GM12878 (cell line): Measurements from ENCODE around the gene HMGN5. TPM values are rescaled to one million over a fixed set of nuclear protein-coding genes. Genes with fewer than 3 reads are reported as not detected.

Source experiments
- ATF2 ChIP-seq: IDR thresholded peaks from 2 replicates; pipeline ENCODE4 v1.6.1; 2012; ENCODE audit warnings: low read length, inconsistent platforms
- BACH1 ChIP-seq: fragments of 450-650 bp; IDR thresholded peaks from 2 replicates; pipeline ENCODE4 v1.6.1; 2017; ENCODE audit warnings: mild to moderate bottlenecking, borderline replicate concordance
- E2F8 ChIP-seq: fragments of 450-650 bp; IDR thresholded peaks from 2 replicates; pipeline ENCODE4 v1.6.1; 2018; ENCODE audit warnings: mild to moderate bottlenecking, low read depth, moderate library complexity; ENCODE audit not compliant: partially characterized antibody
- ELK1 ChIP-seq: IDR thresholded peaks from 2 replicates; pipeline ENCODE4 v1.6.1; 2012; ENCODE audit warnings: low read depth, low read length, improper control_type of control experiment
- HDGF ChIP-seq: fragments of 450-650 bp; IDR thresholded peaks from 2 replicates; pipeline ENCODE4 v1.6.1; 2016; ENCODE audit warnings: antibody characterized with exemption
- HSF1 ChIP-seq: fragments of 150-350 bp; IDR thresholded peaks from 2 replicates; pipeline ENCODE4 v1.6.1; 2014; ENCODE audit warnings: mild to moderate bottlenecking, low read depth, low read length
- LARP7 ChIP-seq: fragments of 450-650 bp; IDR thresholded peaks from 2 replicates; pipeline ENCODE4 v1.6.1; 2017; ENCODE audit warnings: mild to moderate bottlenecking
- NFYA ChIP-seq: IDR thresholded peaks from 2 replicates; pipeline ENCODE4 v1.6.1; 2011; ENCODE audit warnings: low read depth, mild to moderate bottlenecking, low read length, improper control_type of control experiment, borderline replicate concordance
- NFYB ChIP-seq: IDR thresholded peaks from 2 replicates; pipeline ENCODE4 v1.6.1; 2011; ENCODE audit warnings: low read depth, mild to moderate bottlenecking, low read length, improper control_type of control experiment, moderate library complexity; ENCODE audit not compliant: insufficient read depth
- PKNOX1 ChIP-seq: fragments of 450-650 bp; IDR thresholded peaks from 2 replicates; pipeline ENCODE4 v1.6.1; 2016; ENCODE audit warnings: mild to moderate bottlenecking
- POLR2A ChIP-seq: IDR thresholded peaks from 2 replicates; pipeline ENCODE4 v1.6.1; 2011; ENCODE audit warnings: low read depth, mild to moderate bottlenecking, low read length
- POLR2AphosphoS5 ChIP-seq: IDR thresholded peaks from 2 replicates; pipeline ENCODE4 v1.6.1; 2011; ENCODE audit warnings: mild to moderate bottlenecking, low read length, inconsistent platforms
- SIX5 ChIP-seq: IDR thresholded peaks from 2 replicates; pipeline ENCODE4 v1.6.1; 2011; ENCODE audit warnings: mild to moderate bottlenecking, low read depth, low read length, moderate library complexity; ENCODE audit not compliant: severe bottlenecking
- SMARCA5 ChIP-seq: fragments of 450-650 bp; IDR thresholded peaks from 2 replicates; pipeline ENCODE4 v1.6.1; 2017; ENCODE audit warnings: mild to moderate bottlenecking
- SUPT20H ChIP-seq: IDR thresholded peaks from 2 replicates; pipeline ENCODE4 v1.6.1; 2011; ENCODE audit warnings: low read depth, mild to moderate bottlenecking, low read length, moderate library complexity, borderline replicate concordance; ENCODE audit not compliant: control insufficient read depth
- SUZ12 ChIP-seq: fragments of 200-600 bp; sonication (generic); IDR thresholded peaks from one replicate; pipeline ENCODE4 v1.6.1; 2018; ENCODE audit warnings: antibody characterized with exemption, mild to moderate bottlenecking; ENCODE audit not compliant: unreplicated experiment
- TCF7 ChIP-seq: IDR thresholded peaks from 2 replicates; pipeline ENCODE4 v1.6.1; 2014; ENCODE audit warnings: antibody characterized with exemption, borderline replicate concordance
- USF1 ChIP-seq: IDR thresholded peaks from 2 replicates; pipeline ENCODE4 v1.6.1; 2011; ENCODE audit warnings: borderline replicate concordance, low read depth, mild to moderate bottlenecking, moderate library complexity, mixed read lengths, low read length; ENCODE audit not compliant: insufficient read depth; ENCODE audit errors: extremely low read length
- YY1 ChIP-seq: IDR thresholded peaks from 2 replicates; pipeline ENCODE4 v1.6.1; 2011; ENCODE audit warnings: low read depth, mild to moderate bottlenecking, low read length
- ZNF207 ChIP-seq: fragments of 450-650 bp; IDR thresholded peaks from 2 replicates; pipeline ENCODE4 v1.6.1; 2014; ENCODE audit warnings: antibody characterized with exemption, mild to moderate bottlenecking, borderline replicate concordance
- ZNF274 ChIP-seq: IDR thresholded peaks from one replicate; pipeline ENCODE4 v1.8.0; 2011; ENCODE audit not compliant: insufficient read length, insufficient read depth
- ZNF622 ChIP-seq: fragments of 450-650 bp; IDR thresholded peaks from 2 replicates; pipeline ENCODE4 v1.6.1; 2017; ENCODE audit warnings: mild to moderate bottlenecking, inconsistent platforms
- polyA plus RNA-seq, 11 experiments: library from polyadenylated mRNA; depleted of rRNA in 4 of 11; unstranded in 6 of 11; stranded (reverse) in 5 of 11; fragments of >200 nt; fragmentation: Nextera tagmentation in 4 of 11; fragmentation: Illumina TruSeq in 1 of 11; extraction: Ambion mirVana in 4 of 11; extraction: Trizol in 1 of 11; gene quantifications; 1 replicate in 1 of 11; 2 replicates in 10 of 11; pipeline versions ENCODE4 v1.2.1 to v1.2.3, GENCODE V29; 2011 to 2016; ENCODE audit warnings: inconsistent platforms in 2 of 11, missing spikeins in 2 of 11, low read depth in 1 of 11
- total RNA-seq, 4 experiments: library from RNA; depleted of rRNA in 3 of 4; stranded (reverse); fragments of >200 nt in 3 of 4; fragmentation: Illumina TruSeq in 1 of 4; extraction: Trizol in 1 of 4; gene quantifications; 2 replicates each; pipeline versions ENCODE4 v1.2.1 to v1.2.3, GENCODE V29; 2013 to 2021

HMGN5 gene
- total and polyA plus RNA-seq, 10 of the 15 experiments (the other 5 are each of a cell fraction or from before 2014, with no cell fraction given), result 3.5 to 93.6 (median 29.7) TPM

GRCh38 chrX:81121513-81122363, 80.0 kb downstream of the HMGN5 start (continued):
- TF ChIP-seq POLR2AphosphoS5 (no peak), E2F8 (no peak), ELK1 (no peak), POLR2A (no peak), ZNF622 (no peak), HDGF (no peak), PKNOX1 (peak; percentile 99), SUPT20H (no peak), NFYA (peak; percentile 16; the same call in 1 of the 2 replicates), ZNF207 (no peak), NFYB (peak; percentile 92), TCF7 (no peak), BACH1 (no peak), SIX5 (no peak), SMARCA5 (no peak), USF1 (no peak), YY1 (no peak), ZNF274 (no peak), SUZ12 (no peak), HSF1 (no peak), ATF2 (no peak), LARP7 (no peak)
